ENCODE data around the gene PIEZO2.

PIEZO2 gene

DNA sequence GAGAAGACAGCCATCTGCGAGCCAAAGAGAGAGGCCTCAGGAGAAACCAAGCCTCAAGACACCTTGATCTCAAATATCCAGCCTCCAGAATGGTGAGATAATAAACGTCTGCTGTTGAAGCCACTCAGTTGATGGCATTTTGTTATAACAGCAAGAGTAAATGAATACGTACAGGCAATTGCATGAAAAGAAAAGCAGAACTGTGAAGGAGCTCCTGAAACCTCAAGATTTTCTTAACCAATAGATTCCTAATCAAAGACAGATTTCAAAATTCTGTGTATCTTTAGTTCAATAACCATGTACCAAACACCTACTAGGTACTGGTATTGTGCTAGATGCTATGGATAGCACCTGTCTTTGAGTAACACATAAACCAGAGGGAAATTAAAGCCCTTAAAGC is 139.5 kb downstream of the PIEZO2 start:
- H3K4me1 ChIP-seq (ENCODE audit: insufficient read depth, low read length, severe bottlenecking): no peaks in the 10 kb centered on the region
- H3K27me3 ChIP-seq (ENCODE audit: insufficient read depth, low read length): no peaks in the 10 kb centered on the region; the same call in 1 of the 2 replicates
- H3K27ac ChIP-seq (ENCODE audit: low read depth, low read length, poor library complexity, severe bottlenecking): no peak overlapping the region
- no peaks in the 10 kb centered on the region for H3K9me2 ChIP-seq (ENCODE audit: low read depth, low read length)
- no peak overlapping the region for H3K4me2 ChIP-seq (ENCODE audit: low read length)
- TF ChIP-seq, protein P1, sequence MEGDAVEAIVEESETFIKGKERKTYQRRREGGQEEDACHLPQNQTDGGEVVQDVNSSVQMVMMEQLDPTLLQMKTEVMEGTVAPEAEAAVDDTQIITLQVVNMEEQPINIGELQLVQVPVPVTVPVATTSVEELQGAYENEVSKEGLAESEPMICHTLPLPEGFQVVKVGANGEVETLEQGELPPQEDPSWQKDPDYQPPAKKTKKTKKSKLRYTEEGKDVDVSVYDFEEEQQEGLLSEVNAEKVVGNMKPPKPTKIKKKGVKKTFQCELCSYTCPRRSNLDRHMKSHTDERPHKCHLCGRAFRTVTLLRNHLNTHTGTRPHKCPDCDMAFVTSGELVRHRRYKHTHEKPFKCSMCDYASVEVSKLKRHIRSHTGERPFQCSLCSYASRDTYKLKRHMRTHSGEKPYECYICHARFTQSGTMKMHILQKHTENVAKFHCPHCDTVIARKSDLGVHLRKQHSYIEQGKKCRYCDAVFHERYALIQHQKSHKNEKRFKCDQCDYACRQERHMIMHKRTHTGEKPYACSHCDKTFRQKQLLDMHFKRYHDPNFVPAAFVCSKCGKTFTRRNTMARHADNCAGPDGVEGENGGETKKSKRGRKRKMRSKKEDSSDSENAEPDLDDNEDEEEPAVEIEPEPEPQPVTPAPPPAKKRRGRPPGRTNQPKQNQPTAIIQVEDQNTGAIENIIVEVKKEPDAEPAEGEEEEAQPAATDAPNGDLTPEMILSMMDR (IDR thresholded peaks at IDR 0.05; ENCODE audit: low read length): no peak
- TF ChIP-seq EZH2 (IDR thresholded peaks at IDR 0.05; ENCODE audit: borderline replicate concordance, low read length): no peak
- H3K79me2 ChIP-seq (ENCODE audit: insufficient read depth, low read length): no peaks in the 10 kb centered on the region
- H2AFZ ChIP-seq (ENCODE audit: low read length): no peak overlapping the region
- H3K9me3 ChIP-seq (ENCODE audit: low read length): no peaks in the 10 kb centered on the region
- H3K9ac ChIP-seq (ENCODE audit: low read length): no peak overlapping the region
- H3F3A ChIP-seq (ENCODE audit: insufficient read depth, low read length): no peaks in the 10 kb centered on the region
- H3K36me3 ChIP-seq (ENCODE audit: insufficient read depth, low read length): no peaks in the 10 kb centered on the region
- H4K20me1 ChIP-seq (ENCODE audit: insufficient read depth, low read length): no peaks in the 10 kb centered on the region
- H3K4me3 ChIP-seq (ENCODE audit: low read depth, low read length, poor library complexity, severe bottlenecking): no peak overlapping the region

DNA sequence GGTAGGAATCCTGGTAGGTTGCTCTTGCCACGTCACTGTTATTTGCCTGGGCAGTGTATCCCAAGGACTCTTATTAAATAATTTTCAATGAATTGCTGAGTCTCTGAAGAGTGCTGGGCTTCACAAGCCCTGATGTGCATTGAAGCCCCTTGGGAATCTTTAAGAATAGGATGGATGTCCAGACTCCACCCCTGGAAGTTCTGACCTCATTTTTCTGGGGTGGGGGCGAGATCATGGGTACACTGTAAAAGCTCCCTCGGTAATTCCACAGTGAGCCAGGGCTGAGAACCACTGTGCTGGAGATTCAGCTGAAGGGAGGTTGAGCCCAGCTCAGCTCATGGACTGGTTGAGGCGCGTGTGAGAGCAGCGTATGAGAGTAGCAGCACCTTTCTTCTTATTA is 140.2 kb downstream of the PIEZO2 start:
- Histone ChIP-seq H4K20me1 (ENCODE audit: insufficient read depth, low read length) (no peaks in the 10 kb centered on the region), H3K4me2 (ENCODE audit: low read length) (no peak overlapping the region), H3K36me3 (ENCODE audit: insufficient read depth, low read length) (no peaks in the 10 kb centered on the region), H3K27me3 (ENCODE audit: insufficient read depth, low read length) (no peaks in the 10 kb centered on the region; the same call in 1 of the 2 replicates), H3K27ac (ENCODE audit: low read depth, low read length, poor library complexity, severe bottlenecking) (no peak overlapping the region), H3K79me2 (ENCODE audit: insufficient read depth, low read length) (no peaks in the 10 kb centered on the region), H3K9me3 (ENCODE audit: low read length) (no peaks in the 10 kb centered on the region), H3K4me1 (ENCODE audit: insufficient read depth, low read length, severe bottlenecking) (no peaks in the 10 kb centered on the region), H3K9me2 (ENCODE audit: low read depth, low read length) (no peaks in the 10 kb centered on the region), H3F3A (ENCODE audit: insufficient read depth, low read length) (no peaks in the 10 kb centered on the region), H2AFZ (ENCODE audit: low read length) (no peak overlapping the region), H3K9ac (ENCODE audit: low read length) (no peak overlapping the region), H3K4me3 (ENCODE audit: low read depth, low read length, poor library complexity, severe bottlenecking) (no peak overlapping the region)
- no peak for TF ChIP-seq EZH2 (IDR thresholded peaks at IDR 0.05; ENCODE audit: borderline replicate concordance, low read length)
- TF ChIP-seq, protein P1 (IDR thresholded peaks at IDR 0.05; ENCODE audit: low read length): no peak

DNA sequence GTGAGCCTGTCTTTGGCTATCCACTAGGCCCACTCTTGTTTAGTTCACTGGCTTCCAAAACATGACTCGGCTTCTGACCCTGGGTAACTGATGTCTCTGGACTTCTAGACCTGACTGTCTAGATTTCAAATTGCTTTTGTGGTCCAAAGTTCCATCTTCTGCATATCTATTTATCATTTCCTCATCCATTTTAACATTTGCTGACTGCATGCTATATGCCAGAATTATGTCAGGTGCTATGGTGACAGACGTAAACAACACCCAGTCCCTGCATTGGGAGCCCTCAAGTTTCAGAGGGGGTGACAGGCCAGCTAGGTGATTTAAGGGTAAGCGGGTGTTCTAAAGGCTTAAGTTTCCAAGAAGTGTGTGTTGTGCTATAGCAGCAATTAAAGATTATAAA is 140.9 kb downstream of the PIEZO2 start:
- H4K20me1 ChIP-seq (ENCODE audit: insufficient read depth, low read length): no peaks in the 10 kb centered on the region
- H3K27ac ChIP-seq (ENCODE audit: low read depth, low read length, poor library complexity, severe bottlenecking): no peak overlapping the region
- H3K36me3 ChIP-seq (ENCODE audit: insufficient read depth, low read length): no peaks in the 10 kb centered on the region
- H3K4me1 ChIP-seq (ENCODE audit: insufficient read depth, low read length, severe bottlenecking): no peaks in the 10 kb centered on the region
- H3K27me3 ChIP-seq (ENCODE audit: insufficient read depth, low read length): no peaks in the 10 kb centered on the region
- TF ChIP-seq, protein P1 (IDR thresholded peaks at IDR 0.05; ENCODE audit: low read length): no peak
- no peak for TF ChIP-seq EZH2 (IDR thresholded peaks at IDR 0.05; ENCODE audit: borderline replicate concordance, low read length)
- H3K4me2 ChIP-seq (ENCODE audit: low read length): no peak overlapping the region
- no peak overlapping the region for H3K9ac ChIP-seq (ENCODE audit: low read length)
- no peak overlapping the region for H3K4me3 ChIP-seq (ENCODE audit: low read depth, low read length, poor library complexity, severe bottlenecking)
- H3K79me2 ChIP-seq (ENCODE audit: insufficient read depth, low read length): no peaks in the 10 kb centered on the region
- no peak overlapping the region for H2AFZ ChIP-seq (ENCODE audit: low read length)
- H3K9me2 ChIP-seq (ENCODE audit: low read depth, low read length): no peaks in the 10 kb centered on the region
- no peaks in the 10 kb centered on the region for H3F3A ChIP-seq (ENCODE audit: insufficient read depth, low read length)
- H3K9me3 ChIP-seq (ENCODE audit: low read length): no peaks in the 10 kb centered on the region

All from OCI-LY1 (cell line).